ENCODE data around the gene FAM221A. TPM values are rescaled to one million over a fixed set of nuclear protein-coding genes. Genes with fewer than 3 reads are reported as not detected.
"Not testable (repeated sequence)": the region's sequence is repeated elsewhere in the genome, so short reads cannot be mapped to it uniquely, and the experiment has no call there.

FAM221A gene
- total RNA-seq = 1.8 and 2.9 TPM in 2 replicates
- polyA plus RNA-seq (2012) = 0.59 TPM

- DNase-seq (ENCODE audit: low read depth) = peak; percentile 73
Measured at GRCh38 chr7:23679898-23680413, at the start of gene FAM221A. TSS of gene FAM221A (plus strand) at chr7:23680199. CDS start at chr7:23680219, 20 bp downstream.

- DNase-seq (ENCODE audit: low read depth) = no peak
Measured at GRCh38 chr7:23633417-23633816, 46.6 kb upstream of the FAM221A start.

- DNase-seq (ENCODE audit: low read depth) = no peak
Measured at GRCh38 chr7:23645822-23646221, 34.2 kb upstream of the FAM221A start.

GRCh38 chr7:23653942-23654341, 26.1 kb upstream of the FAM221A start:
- DNase-seq (ENCODE audit: low read depth) = no peak

- DNase-seq (ENCODE audit: low read depth) = peak; percentile 34
Measured at GRCh38 chr7:23654508-23654907, 25.5 kb upstream of the FAM221A start.

GRCh38 chr7:23655433-23655832, 24.6 kb upstream of the FAM221A start:
- DNase-seq (ENCODE audit: low read depth) = no peak

GRCh38 chr7:23658831-23659427, 21.1 kb upstream of the FAM221A start:
- DNase-seq (ENCODE audit: low read depth) = no peak

GRCh38 chr7:23661385-23661784, 18.6 kb upstream of the FAM221A start:
- DNase-seq (ENCODE audit: low read depth) = no peak

- peak; percentile 3 for DNase-seq (ENCODE audit: low read depth)
Measured at GRCh38 chr7:23662124-23662983, 17.6 kb upstream of the FAM221A start.

GRCh38 chr7:23662984-23663313, 17.1 kb upstream of the FAM221A start:
- no peak for DNase-seq (ENCODE audit: low read depth)

- no peak for DNase-seq (ENCODE audit: low read depth)
Measured at GRCh38 chr7:23664122-23664521, 15.9 kb upstream of the FAM221A start.

- no peak for DNase-seq (ENCODE audit: low read depth)
Measured at GRCh38 chr7:23672033-23672432, 8.0 kb upstream of the FAM221A start.

- peak; percentile 46 for DNase-seq (ENCODE audit: low read depth)
Measured at GRCh38 chr7:23680414-23681405, 711 bp downstream of the FAM221A start.

- DNase-seq (ENCODE audit: low read depth) = not testable (repeated sequence)
Measured at GRCh38 chr7:23684041-23684440, 4.0 kb downstream of the FAM221A start.

GRCh38 chr7:23685731-23686130, 5.7 kb downstream of the FAM221A start:
- DNase-seq (ENCODE audit: low read depth) = no peak

GRCh38 chr7:23687011-23687410, 7.0 kb downstream of the FAM221A start:
- no peak for DNase-seq (ENCODE audit: low read depth)

- no peak for DNase-seq (ENCODE audit: low read depth)
Measured at GRCh38 chr7:23689165-23689564, 9.2 kb downstream of the FAM221A start.

- peak; percentile 77 for DNase-seq (ENCODE audit: low read depth)
Measured at GRCh38 chr7:23691320-23691719, 11.3 kb downstream of the FAM221A start.

GRCh38 chr7:23693224-23693623, 13.2 kb downstream of the FAM221A start:
- DNase-seq (ENCODE audit: low read depth) = no peak

- DNase-seq (ENCODE audit: low read depth) = peak; percentile 56
Measured at GRCh38 chr7:23696916-23697441, 17.0 kb downstream of the FAM221A start.

GRCh38 chr7:23698822-23699221, 18.8 kb downstream of the FAM221A start:
- DNase-seq (ENCODE audit: low read depth) = no peak
